HG02885 (cell line): ENCODE measurements around the gene TMEM132C.

Experiments used
- ATAC-seq: cut with Tn5 transposase; IDR thresholded peaks from one replicate; pipeline ENCODE4 v1.9.1; 2021; ENCODE audit warnings: mild to moderate bottlenecking; ENCODE audit not compliant: unreplicated experiment, poor library complexity

TMEM132C gene

GRCh38 chr12:128543971-128544370 is 277.0 kb downstream of the TMEM132C start:
- no peak for ATAC-seq

DNA sequence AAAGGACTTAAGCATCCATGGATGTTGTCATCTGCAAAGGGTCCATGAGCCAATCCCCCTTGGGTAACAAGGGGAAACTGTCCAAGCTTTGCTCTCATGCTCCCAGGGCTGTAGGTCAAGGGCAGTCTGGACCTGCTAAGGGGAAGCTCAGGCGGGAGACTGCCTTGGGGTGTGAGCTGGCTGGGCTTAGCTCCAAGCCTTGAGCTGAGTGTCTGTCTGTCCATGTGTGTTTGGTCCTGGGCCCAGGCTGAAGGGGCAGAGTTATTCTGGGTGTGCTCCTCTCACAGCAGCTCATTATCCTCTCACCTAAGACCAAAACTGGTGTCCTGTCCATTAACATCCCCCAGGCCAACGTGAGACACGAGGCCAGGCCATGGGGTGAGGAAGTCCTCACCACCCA is 282.0 kb downstream of the TMEM132C start:
- ATAC-seq = no peak

- ATAC-seq = no peak
These were observed 282.7 kb downstream of the TMEM132C start for GRCh38 chr12:128549601-128550218.

GRCh38 chr12:128551266-128551665 is 284.3 kb downstream of the TMEM132C start:
- no peak for ATAC-seq

DNA sequence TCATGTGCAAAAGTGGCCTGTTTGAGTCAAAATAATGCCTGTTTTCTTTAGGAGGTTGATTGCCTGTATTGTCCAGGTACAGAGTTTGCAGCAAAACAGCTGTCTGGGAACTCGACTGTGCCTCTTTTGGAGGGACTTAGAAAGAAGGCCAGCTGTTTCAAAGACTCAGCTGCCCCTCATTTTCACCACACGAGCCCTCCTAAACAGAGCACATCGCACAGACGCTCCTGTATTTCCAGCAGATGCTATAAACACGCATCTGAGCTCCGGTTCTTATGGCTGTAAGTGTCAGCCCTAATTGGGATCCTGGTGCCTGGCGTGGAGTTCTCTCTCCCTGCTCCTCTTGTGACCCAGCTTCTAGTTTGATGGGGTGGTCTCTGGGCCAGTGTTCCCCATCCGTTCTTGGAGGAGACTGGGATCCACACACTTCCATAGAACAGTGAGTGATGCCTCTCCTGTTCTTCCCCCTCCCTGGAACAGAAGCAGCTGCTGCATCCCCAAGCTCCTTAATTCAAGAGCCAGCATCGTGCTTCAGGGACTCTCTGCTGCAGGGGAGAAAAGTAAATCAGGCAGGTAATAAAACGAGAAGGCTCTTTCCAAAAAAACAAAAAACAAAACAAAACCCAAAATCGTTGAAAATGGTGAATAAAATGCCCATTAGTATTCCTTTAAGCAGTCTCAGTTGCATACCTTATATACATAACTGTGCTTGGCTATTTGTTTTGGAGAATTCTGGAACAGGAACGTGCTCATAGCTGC is 287.8 kb downstream of the TMEM132C start:
- no peak for ATAC-seq

DNA sequence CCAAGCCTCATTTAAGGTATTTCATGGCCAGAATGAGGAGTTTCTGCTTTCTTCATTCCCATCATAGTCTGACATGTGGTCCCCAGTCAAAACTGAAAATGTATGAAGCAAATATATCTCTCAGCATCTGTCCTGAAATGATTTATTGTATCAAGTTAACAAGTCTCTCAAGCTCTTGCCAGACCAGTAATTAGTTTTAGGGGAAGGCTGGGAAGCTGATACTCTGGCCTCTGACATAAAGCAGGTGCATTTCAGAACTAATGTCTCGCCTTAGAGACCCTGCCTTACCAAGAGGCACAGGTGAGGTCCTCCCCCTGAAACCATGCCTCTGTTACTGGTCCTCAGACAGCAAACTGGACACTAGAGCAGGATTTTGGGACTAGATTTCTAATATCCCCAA is 290.3 kb downstream of the TMEM132C start:
- no peak for ATAC-seq

DNA sequence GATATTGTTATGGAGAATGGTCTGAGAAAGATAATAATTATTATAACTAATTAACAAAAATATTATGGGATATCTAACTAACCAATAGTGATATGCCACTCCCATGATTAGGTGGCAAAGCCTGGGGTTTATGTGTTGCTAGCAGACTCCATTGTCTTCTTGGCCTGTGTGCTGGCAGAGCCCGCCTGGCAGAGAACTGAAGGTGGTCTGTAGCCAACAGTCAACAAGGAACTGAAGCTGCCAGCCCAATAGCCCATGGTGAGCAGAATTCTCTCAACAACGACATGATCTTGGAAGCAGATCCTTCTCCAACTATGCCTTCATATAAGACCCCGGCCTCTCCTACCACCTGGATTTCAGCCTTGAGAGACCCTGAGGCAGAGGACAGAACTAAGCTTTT is 298.0 kb downstream of the TMEM132C start:
- no peak for ATAC-seq

DNA sequence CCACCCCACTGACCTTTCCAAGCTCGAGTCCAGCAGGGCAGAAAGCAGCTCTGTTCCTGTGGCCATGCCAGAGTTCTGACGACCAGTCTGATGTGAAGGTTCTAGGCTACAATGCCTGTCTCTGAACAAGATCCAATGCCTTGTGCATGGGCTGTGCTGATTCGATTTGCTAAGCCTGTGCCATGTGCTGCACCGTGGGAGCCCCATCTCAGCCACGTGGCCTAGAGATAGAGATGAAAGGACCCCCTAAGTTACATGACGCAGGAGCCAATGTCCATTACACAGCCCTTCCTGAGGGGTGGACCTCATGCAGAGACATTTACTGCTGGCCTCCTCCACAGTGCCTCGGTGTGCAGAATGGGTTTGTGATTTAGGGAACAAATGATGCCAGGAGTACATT is 300.8 kb downstream of the TMEM132C start:
- ATAC-seq = no peak

DNA sequence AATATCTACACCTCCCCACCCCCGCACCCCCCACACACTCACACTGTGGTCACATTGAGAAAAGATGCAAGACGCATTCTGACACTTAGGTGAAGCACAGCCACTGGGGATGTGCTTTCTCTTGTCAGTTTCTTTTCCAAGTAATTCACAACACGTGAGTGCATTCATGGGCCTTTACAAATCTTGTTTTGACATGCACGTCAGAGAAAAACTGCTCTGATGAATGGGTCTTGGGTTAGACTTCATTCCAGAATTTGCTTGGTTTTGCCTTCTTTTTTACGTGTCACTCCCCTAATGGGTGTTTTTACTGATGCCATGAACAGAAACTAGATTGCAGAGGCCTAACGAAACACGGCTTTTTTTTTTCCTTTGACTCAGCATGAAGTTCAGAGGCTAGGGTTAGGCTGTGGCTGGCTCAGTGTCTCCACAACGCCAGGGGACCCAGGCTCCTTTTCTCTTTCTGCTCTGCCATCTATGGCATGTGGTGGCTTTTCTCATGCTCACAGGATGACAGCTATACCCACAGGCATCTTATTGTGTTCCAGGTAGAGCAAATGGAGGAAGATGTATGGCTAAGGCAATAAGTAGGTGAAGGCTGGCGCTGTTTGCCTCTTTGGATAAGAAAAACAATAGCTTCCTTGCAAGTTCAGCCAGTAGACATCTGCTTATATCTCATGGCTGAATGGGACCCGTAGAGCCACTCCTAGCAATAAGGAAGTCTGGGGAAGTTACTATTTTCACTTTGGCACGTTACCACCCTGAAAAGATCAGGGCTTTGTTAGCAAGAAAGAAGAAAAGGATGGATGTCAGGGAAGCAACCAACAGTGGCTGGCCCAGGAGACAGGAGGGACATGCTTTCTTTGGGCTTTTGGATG is 303.5 kb downstream of the TMEM132C start:
- peak; percentile 91 for ATAC-seq

- no peak for ATAC-seq
These were observed 305.2 kb downstream of the TMEM132C start for GRCh38 chr12:128571906-128572810.

- no peak for ATAC-seq
These were observed 306.9 kb downstream of the TMEM132C start for GRCh38 chr12:128573907-128574306.

DNA sequence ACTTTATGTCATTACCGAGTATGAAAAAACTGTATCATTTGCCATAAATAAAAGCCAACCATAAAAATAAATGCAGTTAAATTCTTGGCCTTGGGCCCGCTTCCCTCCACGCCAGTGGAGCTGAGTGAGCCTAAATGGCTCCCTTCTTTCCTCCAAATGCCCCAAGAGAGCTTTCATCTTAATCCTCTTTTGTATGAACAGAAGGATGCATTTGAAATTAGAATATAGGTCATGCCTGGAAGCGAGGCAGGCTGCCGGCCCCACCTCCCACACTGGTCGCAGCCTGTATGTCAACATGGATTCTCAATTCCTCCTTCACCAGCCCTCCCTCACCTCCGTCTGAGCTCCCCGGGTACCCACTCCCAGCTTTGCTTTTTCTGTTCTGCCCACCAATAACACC is 311.1 kb downstream of the TMEM132C start:
- ATAC-seq = no peak

DNA sequence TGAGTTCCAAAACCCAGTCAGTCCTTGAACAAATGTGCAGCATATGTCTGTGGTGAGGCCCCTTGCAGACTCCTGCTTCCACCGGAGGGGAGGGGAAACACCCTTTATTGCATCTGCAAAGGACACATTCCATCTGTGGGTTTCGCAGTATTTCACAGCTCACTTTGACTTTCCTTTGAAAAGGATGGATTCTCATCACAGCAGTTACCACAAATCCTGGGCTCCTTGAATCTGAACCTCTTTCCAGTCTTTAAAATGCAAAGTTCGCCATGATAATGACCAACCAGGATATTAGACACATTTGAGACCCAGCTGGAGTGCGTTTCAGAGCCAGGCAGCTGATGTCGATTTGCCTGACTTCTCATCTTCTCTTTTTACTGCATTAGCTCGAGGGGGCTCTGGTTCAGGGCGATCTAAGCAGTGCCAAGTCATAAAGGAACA is 314.4 kb downstream of the TMEM132C start:
- ATAC-seq = no peak

DNA sequence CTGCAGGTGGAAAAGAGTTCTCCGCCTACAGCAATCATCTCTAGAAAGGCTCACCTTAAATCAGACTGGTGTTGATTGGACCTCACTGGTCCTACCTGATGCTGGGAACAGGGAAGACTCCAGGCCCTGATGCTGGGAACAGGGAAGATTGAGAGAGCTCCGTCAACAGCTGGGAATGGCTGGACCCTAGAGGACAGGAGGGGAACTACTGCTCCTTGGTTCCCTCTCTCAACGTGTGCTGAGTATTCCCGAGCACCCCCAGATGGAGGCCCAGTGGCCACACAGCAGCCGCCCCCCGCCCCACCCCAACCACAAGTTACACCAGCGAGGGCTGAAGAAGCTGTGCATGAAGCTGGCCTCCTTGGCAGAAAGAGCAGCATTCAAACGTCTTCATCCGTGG is 316.5 kb downstream of the TMEM132C start:
- no peak for ATAC-seq

GRCh38 chr12:128586451-128587029 is 319.6 kb downstream of the TMEM132C start:
- no peak for ATAC-seq

DNA sequence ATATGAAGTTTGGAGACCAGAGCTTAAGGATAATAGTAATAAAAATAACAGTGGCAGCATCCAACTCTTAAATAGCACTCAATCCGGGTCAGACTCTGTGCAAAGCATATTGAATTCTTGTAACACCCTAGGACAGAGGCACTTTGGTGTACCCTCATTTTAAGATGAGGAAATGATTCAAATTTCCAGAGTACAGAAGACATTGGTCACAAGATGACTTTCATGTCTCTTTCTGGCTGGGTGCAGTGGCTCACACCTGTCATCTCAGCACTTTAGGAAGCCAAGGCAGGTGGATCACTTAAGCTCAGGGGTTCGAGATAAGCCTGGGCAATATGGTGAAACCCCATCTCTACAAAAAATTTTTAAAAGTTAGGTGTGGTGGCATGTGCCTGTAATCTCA is 320.9 kb downstream of the TMEM132C start:
- no peak for ATAC-seq

DNA sequence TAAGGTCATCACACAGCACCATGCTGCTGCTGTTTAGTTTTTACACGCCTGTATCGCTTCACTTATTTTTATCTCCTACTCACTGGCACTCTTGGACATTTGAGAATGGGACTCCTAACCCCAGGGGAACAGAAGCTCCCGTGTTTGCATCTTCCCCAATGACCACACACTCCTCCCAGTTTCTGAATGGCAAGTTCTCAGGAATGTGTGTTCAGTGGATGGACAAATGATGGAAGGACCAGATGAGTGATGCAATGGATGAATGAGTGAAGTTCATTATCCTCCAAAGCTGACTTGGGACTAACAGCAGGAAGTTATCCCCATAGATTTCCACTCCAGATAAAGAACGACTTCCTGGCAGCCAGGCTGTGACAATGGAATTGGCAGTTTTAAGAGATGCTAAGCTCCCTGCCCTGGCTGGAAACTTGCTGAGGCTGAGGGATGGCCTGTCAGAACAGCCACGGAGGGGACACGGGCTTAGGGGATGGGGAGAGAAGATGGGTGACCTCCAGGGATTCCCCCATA is 325.3 kb downstream of the TMEM132C start:
- ATAC-seq = no peak

GRCh38 chr12:128594521-128594920 is 327.6 kb downstream of the TMEM132C start:
- ATAC-seq = no peak

DNA sequence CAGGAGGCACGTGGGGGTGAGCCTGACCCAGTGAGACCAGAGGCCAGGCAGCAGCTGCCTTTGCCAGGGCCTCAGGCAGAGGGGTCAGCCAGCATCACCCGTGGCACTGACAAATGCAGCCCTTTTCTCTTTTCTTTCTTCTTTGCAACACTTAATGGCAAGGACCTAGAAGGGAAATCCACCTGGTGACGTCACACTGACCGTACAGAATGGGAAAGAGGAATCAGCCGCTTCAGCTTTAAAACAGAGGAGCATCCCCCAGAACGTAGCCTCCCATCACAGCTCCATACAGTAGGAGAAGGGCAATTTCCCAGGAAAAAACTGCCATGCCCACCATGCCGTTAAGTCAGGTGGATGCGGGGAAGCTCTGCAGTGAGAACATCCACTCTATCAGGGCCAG is 328.6 kb downstream of the TMEM132C start:
- no peak for ATAC-seq
